ENCODE data around the gene MYO3B. TPM values are rescaled to one million over a fixed set of nuclear protein-coding genes. Genes with fewer than 3 reads are reported as not detected.

MYO3B gene
- total RNA-seq, 1 experiment from 2014 or later = not detected

- no peak for TF ChIP-seq CTCF (IDR thresholded peaks at IDR 0.05; ENCODE audit: unreplicated experiment)
- intact Hi-C loops (cut with micrococcal nuclease) = no loop called here
- H3K36me3 Mint-ChIP-seq (ENCODE audit: insufficient read depth, unreplicated experiment) = no peaks in the 10 kb centered on the region
- CTCF ChIA-PET = interaction anchor here (0.6 kb wide), 2 partner anchors 11 to 259 kb away, joined by 3 to 5 read pairs; no protein-coding TSS in a partner anchor
- no peaks in the 10 kb centered on the region for H3K4me1 Mint-ChIP-seq (ENCODE audit: insufficient read depth, unreplicated experiment)
- no peak for DNase-seq (ENCODE audit: unreplicated experiment)
- H3K27me3 Mint-ChIP-seq (ENCODE audit: insufficient read depth, unreplicated experiment) = no peaks in the 10 kb centered on the region
- H3K9me3 Mint-ChIP-seq (ENCODE audit: unreplicated experiment) = no peaks in the 10 kb centered on the region
- no peak overlapping the region for H3K27ac Mint-ChIP-seq (ENCODE audit: low read depth, unreplicated experiment)
- H3K4me3 Mint-ChIP-seq (ENCODE audit: unreplicated experiment) = no peak overlapping the region
- POLR2A ChIA-PET = no interaction called here
- no TSS peak for BruUV-seq (replicated peaks)
Observed at GRCh38 chr2:170456914-170457313, 279.0 kb downstream of the MYO3B start.

DNA sequence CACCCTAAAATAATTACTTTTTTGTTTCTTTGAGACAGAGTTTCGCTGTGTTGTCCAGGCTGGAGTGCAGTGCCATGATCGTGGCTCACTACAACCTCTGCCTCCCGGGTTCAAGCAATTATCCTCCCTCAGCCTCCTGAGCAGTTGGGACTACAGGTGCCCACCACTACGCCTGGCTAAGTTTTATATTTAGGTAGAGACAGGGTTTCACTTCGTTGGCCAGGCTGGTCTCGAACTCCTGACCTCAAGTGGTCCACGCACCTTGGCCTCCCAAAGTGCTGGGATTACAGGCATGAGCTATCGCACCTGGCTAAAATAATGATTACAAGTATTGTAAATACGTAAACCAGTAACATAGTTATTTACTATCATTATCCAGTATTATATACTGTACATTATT lies 279.8 kb downstream of the MYO3B start:
- DNase-seq (ENCODE audit: unreplicated experiment) = no peak
- Mint-ChIP-seq H3K4me1 (ENCODE audit: insufficient read depth, unreplicated experiment) (no peaks in the 10 kb centered on the region), H3K4me3 (ENCODE audit: unreplicated experiment) (no peak overlapping the region), H3K36me3 (ENCODE audit: insufficient read depth, unreplicated experiment) (no peaks in the 10 kb centered on the region), H3K27me3 (ENCODE audit: insufficient read depth, unreplicated experiment) (no peaks in the 10 kb centered on the region), H3K9me3 (ENCODE audit: unreplicated experiment) (no peaks in the 10 kb centered on the region), H3K27ac (ENCODE audit: low read depth, unreplicated experiment) (no peak overlapping the region)
- BruUV-seq (replicated peaks) = no TSS peak
- no peak for TF ChIP-seq CTCF (IDR thresholded peaks at IDR 0.05; ENCODE audit: unreplicated experiment)
- CTCF ChIA-PET = interaction anchor here (0.8 kb wide), 1 partner anchor 33 kb away, joined by 3 read pairs; no protein-coding TSS in a partner anchor
- intact Hi-C loops (cut with micrococcal nuclease) = no loop called here
- POLR2A ChIA-PET = no interaction called here

GRCh38 chr2:170461889-170462288 lies 283.9 kb downstream of the MYO3B start:
- ChIA-PET POLR2A (interaction anchor here (0.6 kb wide), 1 partner anchor 36 kb away, joined by 4 read pairs; no protein-coding TSS in a partner anchor), CTCF (interaction anchor here (0.6 to 1.6 kb wide), 7 partner anchors 24 to 354 kb away, joined by 3 to 5 read pairs (median 3); no protein-coding TSS in a partner anchor)
- peak; percentile 11 for DNase-seq (ENCODE audit: unreplicated experiment)
- H3K27me3 Mint-ChIP-seq (ENCODE audit: insufficient read depth, unreplicated experiment) = no peaks in the 10 kb centered on the region
- H3K4me1 Mint-ChIP-seq (ENCODE audit: insufficient read depth, unreplicated experiment) = no peaks in the 10 kb centered on the region
- TF ChIP-seq CTCF (IDR thresholded peaks at IDR 0.05; ENCODE audit: unreplicated experiment) = no peak
- no peaks in the 10 kb centered on the region for H3K36me3 Mint-ChIP-seq (ENCODE audit: insufficient read depth, unreplicated experiment)
- no peaks in the 10 kb centered on the region for H3K9me3 Mint-ChIP-seq (ENCODE audit: unreplicated experiment)
- no peak overlapping the region for H3K27ac Mint-ChIP-seq (ENCODE audit: low read depth, unreplicated experiment)
- intact Hi-C loops (cut with micrococcal nuclease) = no loop called here
- H3K4me3 Mint-ChIP-seq (ENCODE audit: unreplicated experiment) = no peak overlapping the region
- BruUV-seq (replicated peaks) = no TSS peak

DNA sequence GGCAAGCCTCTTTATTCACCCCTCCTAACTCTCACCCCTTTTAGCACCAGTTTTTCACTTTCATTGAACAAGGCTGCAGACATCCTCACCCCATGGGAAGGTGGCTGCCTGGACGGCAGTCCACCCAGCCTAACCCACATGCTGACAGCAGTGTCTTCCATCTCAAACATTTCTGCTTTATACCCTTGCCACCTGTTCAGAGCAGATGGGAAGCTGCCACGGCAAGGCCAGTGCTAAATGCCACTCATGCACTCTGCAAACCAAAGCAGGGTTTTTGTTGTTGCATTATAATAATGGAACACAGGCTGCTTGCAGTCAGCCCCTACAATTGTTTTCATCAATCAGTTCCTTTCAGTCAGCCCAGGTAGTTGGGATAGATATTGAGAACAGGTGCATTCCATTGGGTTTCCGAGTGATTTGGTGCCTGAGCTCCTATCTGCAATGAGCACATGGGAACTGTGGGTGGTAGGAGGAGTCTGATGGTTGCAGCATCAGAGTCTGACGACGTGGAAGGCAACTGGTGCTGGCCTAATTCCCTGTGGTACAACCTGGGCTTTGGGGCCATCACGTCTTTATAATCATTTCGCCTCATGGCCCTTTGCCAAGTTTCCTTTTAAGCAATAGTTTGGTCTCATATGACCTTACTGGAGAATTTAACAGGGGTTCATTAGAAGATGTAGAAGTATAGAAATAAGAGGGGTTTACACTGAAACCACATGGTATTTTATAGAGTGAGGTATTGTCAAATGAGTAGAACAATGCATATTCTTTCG lies 284.7 kb downstream of the MYO3B start:
- Mint-ChIP-seq H3K4me3 (ENCODE audit: unreplicated experiment) (no peak overlapping the region), H3K27ac (ENCODE audit: low read depth, unreplicated experiment) (no peak overlapping the region), H3K9me3 (ENCODE audit: unreplicated experiment) (no peaks in the 10 kb centered on the region), H3K27me3 (ENCODE audit: insufficient read depth, unreplicated experiment) (no peaks in the 10 kb centered on the region), H3K36me3 (ENCODE audit: insufficient read depth, unreplicated experiment) (no peaks in the 10 kb centered on the region), H3K4me1 (ENCODE audit: insufficient read depth, unreplicated experiment) (no peaks in the 10 kb centered on the region)
- ChIA-PET CTCF (interaction anchor here (0.6 to 1.6 kb wide), 5 partner anchors 158 to 353 kb away, joined by 3 to 5 read pairs (median 3); no protein-coding TSS in a partner anchor), POLR2A (interaction anchor here (0.5 to 0.6 kb wide), 2 partner anchors 35 kb away, joined by 4 read pairs; no protein-coding TSS in a partner anchor)
- BruUV-seq (replicated peaks) = no TSS peak
- DNase-seq (ENCODE audit: unreplicated experiment) = peak; percentile 14
- intact Hi-C loops (cut with micrococcal nuclease) = no loop called here
- no peak for TF ChIP-seq CTCF (IDR thresholded peaks at IDR 0.05; ENCODE audit: unreplicated experiment)
